Spleen (tissue), 11 donors: ENCODE measurements around the gene SETBP1. TPM values are rescaled to one million over a fixed set of nuclear protein-coding genes. Genes with fewer than 3 reads are reported as not detected.

ENCODE experiments used
- DNase-seq: peaks from one replicate; pipeline ENCODE4 v3.0.0-alpha.2; 2020
- H3K27ac ChIP-seq, 8 donors: fragments of 200-600 bp; sonication (generic) in 7 of 8; 1 replicate in 4 of 8; 2 replicates in 4 of 8; pipeline versions ENCODE4 v1.5.0 to v1.8.0; 2016 to 2021; ENCODE audit warnings: inconsistent platforms in 4 of 8, mild to moderate bottlenecking in 4 of 8, moderate library complexity in 1 of 8
- H3K27me3 ChIP-seq, 7 donors: fragments of 200-600 bp; sonication (generic) in 6 of 7; replicated peaks in 1 of 7; 1 replicate in 4 of 7; 2 replicates in 3 of 7; pipeline versions ENCODE4 v1.5.0 to v1.8.0; 2016 to 2021; ENCODE audit warnings: inconsistent platforms in 3 of 7, mild to moderate bottlenecking in 1 of 7
- H3K36me3 ChIP-seq, 6 donors: fragments of 200-600 bp; sonication (generic) in 5 of 6; 1 replicate in 4 of 6; 2 replicates in 2 of 6; pipeline versions ENCODE4 v1.5.0 to v1.8.0; 2016 to 2021; ENCODE audit warnings: inconsistent platforms in 2 of 6
- H3K4me1 ChIP-seq, 6 donors: fragments of 200-600 bp; sonication (generic) in 5 of 6; 1 replicate in 3 of 6; 2 replicates in 3 of 6; pipeline versions ENCODE4 v1.5.0 to v1.8.0; 2016 to 2021; ENCODE audit warnings: inconsistent platforms in 3 of 6
- H3K4me3 ChIP-seq, 8 donors: fragments of 200-600 bp; sonication (generic) in 7 of 8; 1 replicate in 4 of 8; 2 replicates in 4 of 8; pipeline versions ENCODE4 v1.5.0 to v1.8.0; 2016 to 2021; ENCODE audit warnings: inconsistent platforms in 4 of 8, mild to moderate bottlenecking in 4 of 8, moderate library complexity in 2 of 8
- H3K9me3 ChIP-seq, 8 donors: fragments of 200-600 bp; sonication (generic) in 7 of 8; 1 replicate in 4 of 8; 2 replicates in 4 of 8; pipeline versions ENCODE4 v1.5.0 to v1.8.0; 2016 to 2021; ENCODE audit warnings: inconsistent platforms in 4 of 8
- CTCF ChIP-seq, 11 experiments: fragments of 200-600 bp in 7 of 11; fragments of 450-650 bp in 4 of 11; sonication (generic) in 4 of 11; IDR thresholded peaks in 8 of 11; conservative IDR thresholded peaks in 3 of 11; 1 replicate in 7 of 11; 2 replicates in 4 of 11; pipeline versions ENCODE4 v1.4.0 to v1.8.0; 2016 to 2021; ENCODE audit warnings: antibody characterized with exemption in 11 of 11, inconsistent platforms in 4 of 11, mild to moderate bottlenecking in 1 of 11
- POLR2A ChIP-seq, 3 donors: fragments of 450-650 bp; IDR thresholded peaks; one replicate each; pipeline ENCODE4 v1.5.1; 2017; ENCODE audit warnings: antibody characterized with exemption in 3 of 3, mild to moderate bottlenecking in 1 of 3
- POLR2AphosphoS5 ChIP-seq, 3 donors: sonication (generic); formaldehyde crosslinking; IDR thresholded peaks; one replicate each; pipeline ENCODE4 v1.5.1; 2017; ENCODE audit warnings: antibody characterized with exemption in 3 of 3
- WGBS, 5 donors: extraction: QIAGEN DNeasy Blood & Tissue Kit in 3 of 5; methylation state at CpG; one replicate each; pipeline versions ENCODE4 v1.1.5 to v1.1.7; 2013 to 2018; 5-methylcytosine and 5-hydroxymethylcytosine counted together
- intact Hi-C: fragments of 100-400 bp; cut with DNase I; formaldehyde crosslinking; loops from one replicate; pipeline ENCODE4 v1.15.0; 2023; ENCODE audit warnings: low total_unique reads
- polyA plus RNA-seq, 3 donors: library from polyadenylated mRNA; stranded (reverse); fragments of 200-250 nt; gene quantifications; one replicate each; pipeline ENCODE4 v1.2.1, GENCODE V29; 2013
- total RNA-seq, 7 donors: library from RNA; depleted of rRNA in 3 of 7; stranded (reverse); fragments of >200 nt in 3 of 7; fragmentation: NEBNext Ultra II Directional in 4 of 7; extraction: Animal tissue kit (Norgen Biotek cat#: 25700) in 4 of 7; gene quantifications; one replicate each; pipeline versions ENCODE4 v1.1.0 to v1.2.1, GENCODE V29; 2016 to 2021
- donor health status: healthy with polysubstance abuse.
- donor health status: DM: no; HTN: no; CAD: no; lungs with moderate emphysema.
- donor health status: DM: no; HTN: no; CAD: no.
- donor health status: Bipolar disorder and iron deficiency.
- donor health status: healthy.
- donor health status: DM: no; HTN: no; CAD: no.
- donor health status: DM: yes; HTN: yes; CAD: no.

The SETBP1 gene
- total and polyA plus RNA-seq, 10 donors, result 2.0 to 50.7 (median 33.1) TPM

- no peaks in the 10 kb centered on the region for H3K27me3 ChIP-seq
- intact Hi-C loops, result no loop called here
- DNase-seq, result no peak
- no peak for TF ChIP-seq POLR2AphosphoS5 (IDR thresholded peaks at IDR 0.05)
- TF ChIP-seq POLR2A (IDR thresholded peaks at IDR 0.05), result no peak
- TF ChIP-seq CTCF (IDR thresholded peaks at IDR 0.05 in 8 of 11, conservative IDR thresholded peaks at IDR 0.05 in 3 of 11), result no peak
- H3K4me1 ChIP-seq, result peaks cover 0 to 8% (median 0%) of the 10 kb centered on the region in 6 donors
- WGBS, 5 donors, result 57 to 71% (median 65%) methylated on average over 5 of the region's 5 CpGs
- H3K36me3 ChIP-seq, result no peaks in the 10 kb centered on the region
- no peaks in the 10 kb centered on the region for H3K9me3 ChIP-seq
- no peak overlapping the region for H3K27ac ChIP-seq
- no peak overlapping the region for H3K4me3 ChIP-seq
Observed at GRCh38 chr18:44637210-44638033, 43.3 kb upstream of the SETBP1 start.

DNA sequence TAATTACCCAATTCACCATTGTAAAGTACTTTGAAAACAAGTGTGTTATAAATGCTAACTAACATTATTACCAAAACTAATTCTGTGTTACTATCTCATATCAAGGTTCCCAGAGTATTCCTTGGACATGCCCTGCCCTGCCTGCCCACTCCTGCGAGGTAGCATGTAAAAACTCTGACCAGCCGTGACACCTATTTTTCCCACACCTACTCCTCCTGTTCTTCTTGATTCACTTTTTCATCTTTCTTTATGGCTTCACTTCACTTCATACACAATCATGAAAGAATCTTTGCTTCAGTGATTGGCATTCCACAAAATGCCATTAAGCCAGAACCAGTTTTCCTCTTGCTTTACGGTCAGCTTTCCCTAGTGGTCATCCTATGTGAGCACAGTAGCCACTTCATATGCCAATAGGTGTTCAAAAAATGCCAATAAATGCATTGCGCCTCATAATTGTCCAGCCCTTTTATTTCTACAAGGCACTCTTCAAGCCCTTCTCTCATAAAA is 42.6 kb upstream of the SETBP1 start:
- no peak for DNase-seq

GRCh38 chr18:44638811-44639210 is 41.9 kb upstream of the SETBP1 start:
- Histone ChIP-seq H3K36me3 (no peaks in the 10 kb centered on the region), H3K9me3 (no peaks in the 10 kb centered on the region), H3K4me3 (no peak overlapping the region), H3K4me1 (peaks cover 0 to 8% (median 0%) of the 10 kb centered on the region in 6 donors), H3K27ac (no peak overlapping the region), H3K27me3 (no peaks in the 10 kb centered on the region)
- WGBS, 5 donors, result 88 to 100% (median 91%) methylated on average over 1 of the region's 1 CpG
- intact Hi-C loops, result no loop called here
- TF ChIP-seq POLR2AphosphoS5 (IDR thresholded peaks at IDR 0.05) (no peak), CTCF (IDR thresholded peaks at IDR 0.05 in 8 of 11, conservative IDR thresholded peaks at IDR 0.05 in 3 of 11) (no peak), POLR2A (IDR thresholded peaks at IDR 0.05) (no peak)
- DNase-seq, result no peak

More for the DNA sequence above, 42.6 kb upstream of the SETBP1 start:
- H3K27me3 ChIP-seq, result no peaks in the 10 kb centered on the region
- H3K9me3 ChIP-seq, result no peaks in the 10 kb centered on the region
- WGBS, 5 donors, result 91 to 99% (median 93%) methylated on average over 4 of the region's 4 CpGs
- H3K4me1 ChIP-seq, result peaks cover 0 to 8% (median 0%) of the 10 kb centered on the region in 6 donors
- H3K36me3 ChIP-seq, result no peaks in the 10 kb centered on the region
- TF ChIP-seq POLR2A (IDR thresholded peaks at IDR 0.05) (no peak), POLR2AphosphoS5 (IDR thresholded peaks at IDR 0.05) (no peak), CTCF (IDR thresholded peaks at IDR 0.05 in 8 of 11, conservative IDR thresholded peaks at IDR 0.05 in 3 of 11) (no peak)
- intact Hi-C loops, result no loop called here
- no peak overlapping the region for H3K27ac ChIP-seq
- H3K4me3 ChIP-seq, result no peak overlapping the region

DNA sequence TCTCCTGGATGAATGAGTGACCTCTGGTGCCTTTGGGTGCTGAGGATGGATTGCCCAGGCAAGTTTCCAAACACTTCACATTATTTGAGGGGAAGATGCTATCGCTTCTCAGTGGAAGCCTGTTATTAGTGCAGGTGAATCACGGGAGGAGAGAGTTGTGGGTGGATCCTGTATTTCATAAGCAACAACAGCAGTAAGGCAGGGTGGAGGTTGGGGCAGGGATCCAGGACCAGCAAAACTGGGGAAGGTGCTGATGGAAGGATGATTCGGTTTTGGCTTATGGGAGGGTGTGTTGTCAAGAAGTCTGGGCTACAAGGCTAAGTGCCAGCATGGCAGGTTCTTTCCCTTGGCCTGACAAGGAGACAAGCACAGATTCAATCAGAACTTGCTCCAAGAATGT is 37.7 kb upstream of the SETBP1 start:
- H3K36me3 ChIP-seq, result no peaks in the 10 kb centered on the region
- H3K4me3 ChIP-seq, result no peak overlapping the region
- H3K27me3 ChIP-seq, result no peaks in the 10 kb centered on the region
- no peaks in the 10 kb centered on the region for H3K9me3 ChIP-seq
- no peak for DNase-seq
- no peaks in the 10 kb centered on the region for H3K4me1 ChIP-seq
- 85 to 93% (median 89%) methylated on average over 3 of the region's 3 CpGs for WGBS, 5 donors
- TF ChIP-seq POLR2A (IDR thresholded peaks at IDR 0.05) (no peak), CTCF (IDR thresholded peaks at IDR 0.05 in 8 of 11, conservative IDR thresholded peaks at IDR 0.05 in 3 of 11) (no peak), POLR2AphosphoS5 (IDR thresholded peaks at IDR 0.05) (no peak)
- intact Hi-C loops, result no loop called here
- H3K27ac ChIP-seq, result no peak overlapping the region
